Smooth muscle cell (in vitro differentiated cells): ENCODE measurements around the gene FBXL3. TPM values are rescaled to one million over a fixed set of nuclear protein-coding genes. Genes with fewer than 3 reads are reported as not detected.

ENCODE experiments used
- DNase-seq: peaks from one replicate; lab custom pipeline; 2025; ENCODE audit not compliant: unreplicated experiment; lab: John Stamatoyannopoulos, UW
- H2AFZ ChIP-seq: fragments of 200-600 bp; sonication (generic); 2 replicates; pipeline ENCODE4 v1.6.0; 2016; ENCODE audit warnings: antibody characterized with exemption, low read depth, mild to moderate bottlenecking
- H3F3A ChIP-seq: fragments of 200-600 bp; sonication (generic); 2 replicates; pipeline ENCODE4 v1.6.0; 2017; ENCODE audit warnings: antibody characterized with exemption, low read depth
- H3K27ac ChIP-seq: fragments of 200-600 bp; sonication (generic); 2 replicates; pipeline ENCODE4 v1.5.1; 2016; ENCODE audit warnings: low read depth, mild to moderate bottlenecking
- H3K27me3 ChIP-seq: fragments of 200-600 bp; sonication (generic); 2 replicates; pipeline ENCODE4 v1.6.1; 2016; ENCODE audit warnings: low read depth, mild to moderate bottlenecking
- H3K36me3 ChIP-seq: fragments of 200-600 bp; sonication (generic); 2 replicates; pipeline ENCODE4 v1.5.1; 2016; ENCODE audit warnings: low read depth
- H3K4me1 ChIP-seq: fragments of 200-600 bp; sonication (generic); 2 replicates; pipeline ENCODE4 v1.5.1; 2016; ENCODE audit warnings: low read depth
- H3K4me2 ChIP-seq: fragments of 200-600 bp; sonication (generic); 2 replicates; pipeline ENCODE4 v1.6.0; 2016; ENCODE audit warnings: mild to moderate bottlenecking
- H3K4me3 ChIP-seq: fragments of 200-600 bp; sonication (generic); 2 replicates; pipeline ENCODE4 v1.5.1; 2016; ENCODE audit warnings: mild to moderate bottlenecking
- H3K79me2 ChIP-seq: fragments of 200-600 bp; sonication (generic); 2 replicates; pipeline ENCODE4 v1.6.0; 2016; ENCODE audit warnings: low read depth, mild to moderate bottlenecking
- H3K9ac ChIP-seq: fragments of 200-600 bp; sonication (generic); 2 replicates; pipeline ENCODE4 v1.6.0; 2016; ENCODE audit warnings: low read depth
- H3K9me3 ChIP-seq: fragments of 200-600 bp; sonication (generic); replicated peaks from 2 replicates; pipeline ENCODE4 v1.5.1; 2016; ENCODE audit warnings: low read depth
- H4K20me1 ChIP-seq: fragments of 200-600 bp; sonication (generic); 2 replicates; pipeline ENCODE4 v1.6.0; 2016; ENCODE audit warnings: low read depth
- WGBS: methylation state at CpG from one replicate; pipeline ENCODE4 v1.1.7; 2016; ENCODE audit warnings: low lambda C conversion rate; 5-methylcytosine and 5-hydroxymethylcytosine counted together
- polyA plus RNA-seq: library from polyadenylated mRNA; unstranded; fragments of >200 nt; fragmentation: Nextera tagmentation; extraction: Ambion mirVana; gene quantifications from 2 replicates; pipeline ENCODE4 v1.2.1, GENCODE V29; 2016
- total RNA-seq: library from RNA; depleted of rRNA; stranded (reverse); fragments of >200 nt; gene quantifications from 2 replicates; pipeline ENCODE4 v1.2.3, GENCODE V29; 2014
- TF ChIP-seq, protein P1 (sequence below): fragments of 200-600 bp; sonication (generic); IDR thresholded peaks from 2 replicates; pipeline ENCODE4 v1.5.1; 2017; ENCODE audit warnings: borderline replicate concordance, mild to moderate bottlenecking, antibody characterized with exemption; ENCODE audit not compliant: insufficient read depth, poor library complexity, severe bottlenecking

The FBXL3 gene
- total and polyA plus RNA-seq, 2 experiments from 2014 or later: 25.2 to 54.7 TPM

DNA sequence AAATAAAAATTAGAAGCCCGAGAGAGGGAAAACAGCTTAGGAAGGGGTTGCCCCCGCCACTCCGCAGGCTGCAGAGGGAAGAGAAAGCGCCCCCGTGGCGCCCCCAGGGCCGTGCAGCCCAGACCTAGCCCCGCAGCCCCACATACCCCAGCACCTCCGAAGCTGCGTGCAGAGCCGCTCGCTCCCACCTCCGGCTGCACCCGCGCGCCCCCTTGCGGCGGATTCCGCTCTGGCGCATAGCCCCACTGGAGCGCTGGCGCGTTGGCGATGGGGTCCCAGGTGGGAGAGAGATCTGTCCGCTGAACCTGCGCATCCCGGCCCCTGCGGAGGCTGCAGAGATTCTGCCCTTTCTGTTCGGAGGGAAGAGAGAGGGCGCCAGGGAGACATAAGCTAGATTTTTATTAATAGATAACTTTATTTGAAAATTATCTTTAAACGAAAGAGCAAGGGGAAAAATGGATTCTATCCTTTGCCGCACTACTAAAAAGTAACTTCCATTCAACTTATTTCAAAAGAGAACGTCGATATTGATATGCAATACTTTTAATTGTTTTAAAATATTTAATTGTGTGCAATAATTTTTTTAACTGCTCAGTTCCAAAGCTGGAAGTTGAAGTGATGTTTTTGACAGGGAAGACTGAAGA lies 46.8 kb downstream of the FBXL3 start:
- WGBS: 6% methylated on average over 34 of the region's 34 CpGs

GRCh38 chr13:76976929-76977328 lies 50.0 kb downstream of the FBXL3 start:
- TF ChIP-seq, protein P1, sequence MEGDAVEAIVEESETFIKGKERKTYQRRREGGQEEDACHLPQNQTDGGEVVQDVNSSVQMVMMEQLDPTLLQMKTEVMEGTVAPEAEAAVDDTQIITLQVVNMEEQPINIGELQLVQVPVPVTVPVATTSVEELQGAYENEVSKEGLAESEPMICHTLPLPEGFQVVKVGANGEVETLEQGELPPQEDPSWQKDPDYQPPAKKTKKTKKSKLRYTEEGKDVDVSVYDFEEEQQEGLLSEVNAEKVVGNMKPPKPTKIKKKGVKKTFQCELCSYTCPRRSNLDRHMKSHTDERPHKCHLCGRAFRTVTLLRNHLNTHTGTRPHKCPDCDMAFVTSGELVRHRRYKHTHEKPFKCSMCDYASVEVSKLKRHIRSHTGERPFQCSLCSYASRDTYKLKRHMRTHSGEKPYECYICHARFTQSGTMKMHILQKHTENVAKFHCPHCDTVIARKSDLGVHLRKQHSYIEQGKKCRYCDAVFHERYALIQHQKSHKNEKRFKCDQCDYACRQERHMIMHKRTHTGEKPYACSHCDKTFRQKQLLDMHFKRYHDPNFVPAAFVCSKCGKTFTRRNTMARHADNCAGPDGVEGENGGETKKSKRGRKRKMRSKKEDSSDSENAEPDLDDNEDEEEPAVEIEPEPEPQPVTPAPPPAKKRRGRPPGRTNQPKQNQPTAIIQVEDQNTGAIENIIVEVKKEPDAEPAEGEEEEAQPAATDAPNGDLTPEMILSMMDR: no peak
- H3K4me2 ChIP-seq: no peak overlapping the region
- WGBS: 71% methylated on average over 5 of the region's 5 CpGs
- H3K9me3 ChIP-seq: no peaks in the 10 kb centered on the region
- no peak for DNase-seq
- H3K27ac ChIP-seq: no peak overlapping the region
- no peak overlapping the region for H2AFZ ChIP-seq
- H3K27me3 ChIP-seq: peaks cover 17% of the 10 kb centered on the region
- H3K9ac ChIP-seq: no peak overlapping the region
- H3K36me3 ChIP-seq: no peaks in the 10 kb centered on the region
- H3K79me2 ChIP-seq: no peaks in the 10 kb centered on the region
- H3F3A ChIP-seq: no peaks in the 10 kb centered on the region
- no peak overlapping the region for H3K4me3 ChIP-seq
- peaks cover 4% of the 10 kb centered on the region for H3K4me1 ChIP-seq
- no peaks in the 10 kb centered on the region for H4K20me1 ChIP-seq

More for the DNA sequence above, 46.8 kb downstream of the FBXL3 start:
- Histone ChIP-seq H3K27me3 (peaks cover 19% of the 10 kb centered on the region), H3K4me2 (peak overlapping the region; percentile 93), H3K9me3 (no peaks in the 10 kb centered on the region), H4K20me1 (no peaks in the 10 kb centered on the region), H3K4me3 (peak overlapping the region; percentile 50), H3F3A (no peaks in the 10 kb centered on the region), H3K9ac (no peak overlapping the region), H3K36me3 (no peaks in the 10 kb centered on the region), H2AFZ (peak overlapping the region; percentile 91), H3K4me1 (peaks cover 4% of the 10 kb centered on the region), H3K27ac (no peak overlapping the region), H3K79me2 (no peaks in the 10 kb centered on the region)
- TF ChIP-seq, protein P1: peak; percentile 99
- DNase-seq: peak; percentile 42

DNA sequence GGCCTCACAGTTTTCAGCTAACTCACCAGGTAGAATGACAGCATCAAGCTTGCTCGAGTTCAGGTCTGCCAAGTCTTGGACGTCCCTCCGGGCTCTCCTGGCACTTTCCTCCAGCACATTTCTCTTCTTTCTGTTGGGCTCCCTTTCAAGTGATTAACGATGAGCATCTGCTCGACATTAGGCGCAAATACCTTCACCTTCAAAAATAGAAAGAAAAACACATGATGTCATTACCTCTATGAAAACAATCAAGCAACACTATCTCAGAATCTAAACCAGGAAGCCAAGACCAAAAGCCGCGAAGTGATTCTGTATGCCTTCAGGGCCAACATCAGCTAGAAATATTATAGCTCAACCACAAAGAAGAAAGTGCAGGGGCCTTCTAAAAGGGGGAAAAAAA lies 50.5 kb downstream of the FBXL3 start:
- no peak overlapping the region for H3K4me3 ChIP-seq
- H3K27me3 ChIP-seq: peaks cover 13% of the 10 kb centered on the region
- H4K20me1 ChIP-seq: no peaks in the 10 kb centered on the region
- H3K9ac ChIP-seq: no peak overlapping the region
- TF ChIP-seq, protein P1: no peak
- H3F3A ChIP-seq: no peaks in the 10 kb centered on the region
- 74% methylated on average over 8 of the region's 8 CpGs for WGBS
- no peaks in the 10 kb centered on the region for H3K9me3 ChIP-seq
- H3K4me2 ChIP-seq: no peak overlapping the region
- peaks cover 4% of the 10 kb centered on the region for H3K4me1 ChIP-seq
- H2AFZ ChIP-seq: no peak overlapping the region
- no peak overlapping the region for H3K27ac ChIP-seq
- no peak for DNase-seq
- H3K79me2 ChIP-seq: no peaks in the 10 kb centered on the region
- no peaks in the 10 kb centered on the region for H3K36me3 ChIP-seq

DNA sequence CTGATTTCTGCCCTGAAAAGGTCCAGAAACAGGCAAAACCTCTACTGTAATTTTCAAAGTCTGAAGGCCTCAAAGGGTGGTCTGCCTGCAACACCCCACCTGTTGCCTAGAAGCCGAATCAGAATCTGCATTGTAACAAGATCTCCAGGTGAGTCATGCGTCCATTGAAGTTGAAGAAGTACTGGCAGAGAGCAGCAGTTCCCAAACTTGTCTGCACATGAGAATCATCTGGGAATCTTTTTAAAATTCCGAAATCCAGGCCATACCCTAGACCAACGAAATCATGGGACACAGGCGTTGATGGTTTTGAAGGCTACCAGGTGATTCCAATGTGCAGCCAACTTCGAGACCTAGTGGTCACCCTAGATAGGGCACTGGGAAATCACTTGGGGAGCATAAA lies 51.1 kb downstream of the FBXL3 start:
- Histone ChIP-seq H3K9ac (no peak overlapping the region), H3F3A (no peaks in the 10 kb centered on the region), H3K27ac (no peak overlapping the region), H3K27me3 (peaks cover 7% of the 10 kb centered on the region), H3K36me3 (no peaks in the 10 kb centered on the region), H4K20me1 (no peaks in the 10 kb centered on the region), H3K4me1 (peaks cover 4% of the 10 kb centered on the region), H3K9me3 (no peaks in the 10 kb centered on the region), H2AFZ (no peak overlapping the region), H3K4me3 (no peak overlapping the region), H3K4me2 (no peak overlapping the region), H3K79me2 (no peaks in the 10 kb centered on the region)
- 85% methylated on average over 6 of the region's 6 CpGs for WGBS
- TF ChIP-seq, protein P1: no peak
- no peak for DNase-seq
